C1 segment of cervical spinal cord (tissue), 14 donors: ENCODE results near the gene OLFML2A.
A peak's percentile ranks its signal among the peaks of the same experiment; 100 is the strongest.
"Not testable (repeated sequence)": the region's sequence is repeated elsewhere in the genome, so short reads cannot be mapped to it uniquely, and the experiment has no call there.

Experiments used
- DNase-seq, 14 donors: peaks; one replicate each; lab custom pipeline; 2025; lab: John Stamatoyannopoulos, UW

OLFML2A gene

GRCh38 chr9:124761196-124761595 is 15.7 kb upstream of the OLFML2A start:
- DNase-seq, result no peak

- no peak for DNase-seq
Observed at GRCh38 chr9:124761710-124762109, 15.2 kb upstream of the OLFML2A start.

GRCh38 chr9:124762633-124763032 is 14.3 kb upstream of the OLFML2A start:
- no peak for DNase-seq

GRCh38 chr9:124764774-124765438 is 12.0 kb upstream of the OLFML2A start:
- DNase-seq, result no peak

GRCh38 chr9:124765439-124765835 is 11.5 kb upstream of the OLFML2A start:
- DNase-seq, result no peak

GRCh38 chr9:124766326-124766725 is 10.6 kb upstream of the OLFML2A start:
- DNase-seq, result no peak

- no peak for DNase-seq
Observed at GRCh38 chr9:124766815-124767554, 9.9 kb upstream of the OLFML2A start.

- DNase-seq, result no peak
Observed at GRCh38 chr9:124767821-124768220, 9.1 kb upstream of the OLFML2A start.

- DNase-seq, result no peak
Observed at GRCh38 chr9:124768334-124768733, 8.6 kb upstream of the OLFML2A start.

- DNase-seq, result peak in 1 of 14 donors; percentile 15
Observed at GRCh38 chr9:124768750-124769548, 8.0 kb upstream of the OLFML2A start.

GRCh38 chr9:124769549-124770358 is 7.2 kb upstream of the OLFML2A start:
- no peak for DNase-seq

GRCh38 chr9:124770359-124771020 is 6.4 kb upstream of the OLFML2A start:
- peak in 1 of 14 donors; percentile 30 for DNase-seq

GRCh38 chr9:124771021-124771866 is 5.7 kb upstream of the OLFML2A start, which contains the start of gene NR6A1:
Gene NR6A1 (minus strand): TSS chr9:124771311.
- DNase-seq, result peak; percentile 74 to 98 (median 92)

GRCh38 chr9:124771867-124772679 is 4.9 kb upstream of the OLFML2A start:
- peak in 10 of 14 donors; percentile 14 to 73 (median 61) for DNase-seq

GRCh38 chr9:124772877-124773276 is 4.1 kb upstream of the OLFML2A start:
- DNase-seq, result not testable (repeated sequence)

- no peak for DNase-seq
Observed at GRCh38 chr9:124773473-124774128, 3.3 kb upstream of the OLFML2A start.

GRCh38 chr9:124774129-124774978 is 2.6 kb upstream of the OLFML2A start:
- peak in 12 of 14 donors; percentile 17 to 83 (median 60) for DNase-seq

- no peak for DNase-seq
Observed at GRCh38 chr9:124776618-124776953, 347 bp upstream of the OLFML2A start.
